Measurements from ENCODE around the gene LRP8. TPM values are rescaled to one million over a fixed set of nuclear protein-coding genes. Genes with fewer than 3 reads are reported as not detected.

LRP8 gene
- polyA plus RNA-seq (2013, experiment 1 of 2), result 17.9 TPM
- polyA plus RNA-seq (2013, experiment 2 of 2), result 15.1 TPM

GRCh38 chr1:53328009-53328461 is at the start of gene LRP8:
Gene LRP8 (minus strand): TSS chr1:53328070. CDS start chr1:53327912, 158 bp downstream.
- WGBS, 2 experiments (ENCODE audit: insufficient coverage in 2 of 2), result 0% methylated on average over 16 to 36 of the region's 47 CpGs

GRCh38 chr1:53377438-53377841 is 49.6 kb upstream of the LRP8 start:
- H3K9me3 ChIP-seq (ENCODE audit: control insufficient read depth, low read length), result no peaks in the 10 kb centered on the region
- 92 to 93% methylated on average over 11 to 13 of the region's 13 CpGs for WGBS, 2 experiments (ENCODE audit: insufficient coverage in 2 of 2)
- no peaks in the 10 kb centered on the region for H3K4me1 ChIP-seq (ENCODE audit: control insufficient read depth, insufficient read depth, low read length, poor library complexity, severe bottlenecking)
- no peak overlapping the region for H3K4me3 ChIP-seq (ENCODE audit: extremely low read depth, insufficient read depth, low read length, poor library complexity, severe bottlenecking)
- no peak overlapping the region for H3K27ac ChIP-seq (ENCODE audit: low read depth, low read length, severe bottlenecking)
- no peaks in the 10 kb centered on the region for H3K36me3 ChIP-seq (ENCODE audit: control insufficient read depth, insufficient read depth, low read length)

More at GRCh38 chr1:53328009-53328461, at the start of gene LRP8:
- Histone ChIP-seq H3K4me1 (ENCODE audit: control insufficient read depth, insufficient read depth, low read length, poor library complexity, severe bottlenecking) (peaks cover 5% of the 10 kb centered on the region), H3K4me3 (ENCODE audit: extremely low read depth, insufficient read depth, low read length, poor library complexity, severe bottlenecking) (peak within 1 kb of the TSS; percentile 69), H3K27ac (ENCODE audit: low read depth, low read length, severe bottlenecking) (peak within 1 kb of the TSS; percentile 24), H3K9me3 (ENCODE audit: control insufficient read depth, low read length) (no peaks in the 10 kb centered on the region), H3K36me3 (ENCODE audit: control insufficient read depth, insufficient read depth, low read length) (peaks cover 23% of the 10 kb centered on the region)

- Histone ChIP-seq H3K4me3 (ENCODE audit: extremely low read depth, insufficient read depth, low read length, poor library complexity, severe bottlenecking) (no peak overlapping the region), H3K36me3 (ENCODE audit: control insufficient read depth, insufficient read depth, low read length) (no peaks in the 10 kb centered on the region), H3K9me3 (ENCODE audit: control insufficient read depth, low read length) (no peaks in the 10 kb centered on the region), H3K4me1 (ENCODE audit: control insufficient read depth, insufficient read depth, low read length, poor library complexity, severe bottlenecking) (no peaks in the 10 kb centered on the region), H3K27ac (ENCODE audit: low read depth, low read length, severe bottlenecking) (no peak overlapping the region)
- 72% methylated on average over 5 to 7 of the region's 14 CpGs for WGBS, 2 experiments (ENCODE audit: insufficient coverage in 2 of 2)
Observed at GRCh38 chr1:53376742-53377437, 49.0 kb upstream of the LRP8 start.

GRCh38 chr1:53376041-53376461 is 48.2 kb upstream of the LRP8 start:
- H3K27ac ChIP-seq (ENCODE audit: low read depth, low read length, severe bottlenecking), result no peak overlapping the region
- WGBS, 2 experiments (ENCODE audit: insufficient coverage in 2 of 2), result 66 to 68% methylated on average over 5 to 11 of the region's 14 CpGs
- H3K36me3 ChIP-seq (ENCODE audit: control insufficient read depth, insufficient read depth, low read length), result no peaks in the 10 kb centered on the region
- H3K9me3 ChIP-seq (ENCODE audit: control insufficient read depth, low read length), result no peaks in the 10 kb centered on the region
- H3K4me1 ChIP-seq (ENCODE audit: control insufficient read depth, insufficient read depth, low read length, poor library complexity, severe bottlenecking), result no peaks in the 10 kb centered on the region
- no peak overlapping the region for H3K4me3 ChIP-seq (ENCODE audit: extremely low read depth, insufficient read depth, low read length, poor library complexity, severe bottlenecking)

GRCh38 chr1:53375440-53375839 is 47.6 kb upstream of the LRP8 start:
- H3K4me3 ChIP-seq (ENCODE audit: extremely low read depth, insufficient read depth, low read length, poor library complexity, severe bottlenecking), result no peak overlapping the region
- no peaks in the 10 kb centered on the region for H3K36me3 ChIP-seq (ENCODE audit: control insufficient read depth, insufficient read depth, low read length)
- H3K9me3 ChIP-seq (ENCODE audit: control insufficient read depth, low read length), result no peaks in the 10 kb centered on the region
- H3K4me1 ChIP-seq (ENCODE audit: control insufficient read depth, insufficient read depth, low read length, poor library complexity, severe bottlenecking), result no peaks in the 10 kb centered on the region
- 88% methylated on average over 10 to 13 of the region's 13 CpGs for WGBS, 2 experiments (ENCODE audit: insufficient coverage in 2 of 2)
- H3K27ac ChIP-seq (ENCODE audit: low read depth, low read length, severe bottlenecking), result no peak overlapping the region

- 88 to 92% methylated on average over 3 to 11 of the region's 11 CpGs for WGBS, 2 experiments (ENCODE audit: insufficient coverage in 2 of 2)
- H3K4me3 ChIP-seq (ENCODE audit: extremely low read depth, insufficient read depth, low read length, poor library complexity, severe bottlenecking), result no peak overlapping the region
- no peaks in the 10 kb centered on the region for H3K36me3 ChIP-seq (ENCODE audit: control insufficient read depth, insufficient read depth, low read length)
- H3K27ac ChIP-seq (ENCODE audit: low read depth, low read length, severe bottlenecking), result no peak overlapping the region
- H3K9me3 ChIP-seq (ENCODE audit: control insufficient read depth, low read length), result no peaks in the 10 kb centered on the region
- no peaks in the 10 kb centered on the region for H3K4me1 ChIP-seq (ENCODE audit: control insufficient read depth, insufficient read depth, low read length, poor library complexity, severe bottlenecking)
Observed at GRCh38 chr1:53373246-53373645, 45.4 kb upstream of the LRP8 start.

GRCh38 chr1:53372501-53372951 is 44.7 kb upstream of the LRP8 start:
- WGBS, 2 experiments (ENCODE audit: insufficient coverage in 2 of 2), result 89 to 95% methylated on average over 5 of the region's 6 CpGs
- Histone ChIP-seq H3K36me3 (ENCODE audit: control insufficient read depth, insufficient read depth, low read length) (no peaks in the 10 kb centered on the region), H3K27ac (ENCODE audit: low read depth, low read length, severe bottlenecking) (no peak overlapping the region), H3K4me1 (ENCODE audit: control insufficient read depth, insufficient read depth, low read length, poor library complexity, severe bottlenecking) (no peaks in the 10 kb centered on the region), H3K4me3 (ENCODE audit: extremely low read depth, insufficient read depth, low read length, poor library complexity, severe bottlenecking) (no peak overlapping the region), H3K9me3 (ENCODE audit: control insufficient read depth, low read length) (no peaks in the 10 kb centered on the region)

- 91 to 92% methylated on average over 5 of the region's 5 CpGs for WGBS, 2 experiments (ENCODE audit: insufficient coverage in 2 of 2)
- Histone ChIP-seq H3K4me1 (ENCODE audit: control insufficient read depth, insufficient read depth, low read length, poor library complexity, severe bottlenecking) (no peaks in the 10 kb centered on the region), H3K27ac (ENCODE audit: low read depth, low read length, severe bottlenecking) (no peak overlapping the region), H3K9me3 (ENCODE audit: control insufficient read depth, low read length) (no peaks in the 10 kb centered on the region), H3K36me3 (ENCODE audit: control insufficient read depth, insufficient read depth, low read length) (no peaks in the 10 kb centered on the region), H3K4me3 (ENCODE audit: extremely low read depth, insufficient read depth, low read length, poor library complexity, severe bottlenecking) (no peak overlapping the region)
Observed at GRCh38 chr1:53371851-53372250, 44.0 kb upstream of the LRP8 start.

- 50 to 53% methylated on average over 9 to 15 of the region's 15 CpGs for WGBS, 2 experiments (ENCODE audit: insufficient coverage in 2 of 2)
- no peak overlapping the region for H3K27ac ChIP-seq (ENCODE audit: low read depth, low read length, severe bottlenecking)
- H3K9me3 ChIP-seq (ENCODE audit: control insufficient read depth, low read length), result no peaks in the 10 kb centered on the region
- H3K4me1 ChIP-seq (ENCODE audit: control insufficient read depth, insufficient read depth, low read length, poor library complexity, severe bottlenecking), result no peaks in the 10 kb centered on the region
- no peaks in the 10 kb centered on the region for H3K36me3 ChIP-seq (ENCODE audit: control insufficient read depth, insufficient read depth, low read length)
- no peak overlapping the region for H3K4me3 ChIP-seq (ENCODE audit: extremely low read depth, insufficient read depth, low read length, poor library complexity, severe bottlenecking)
Observed at GRCh38 chr1:53371121-53371666, 43.3 kb upstream of the LRP8 start.

GRCh38 chr1:53370369-53370961 is 42.6 kb upstream of the LRP8 start:
- Histone ChIP-seq H3K4me1 (ENCODE audit: control insufficient read depth, insufficient read depth, low read length, poor library complexity, severe bottlenecking) (no peaks in the 10 kb centered on the region), H3K9me3 (ENCODE audit: control insufficient read depth, low read length) (no peaks in the 10 kb centered on the region), H3K36me3 (ENCODE audit: control insufficient read depth, insufficient read depth, low read length) (no peaks in the 10 kb centered on the region), H3K27ac (ENCODE audit: low read depth, low read length, severe bottlenecking) (no peak overlapping the region), H3K4me3 (ENCODE audit: extremely low read depth, insufficient read depth, low read length, poor library complexity, severe bottlenecking) (no peak overlapping the region)
- WGBS, 2 experiments (ENCODE audit: insufficient coverage in 2 of 2), result 85 to 91% methylated on average over 9 of the region's 9 CpGs

GRCh38 chr1:53369761-53370160 is 41.9 kb upstream of the LRP8 start:
- Histone ChIP-seq H3K4me3 (ENCODE audit: extremely low read depth, insufficient read depth, low read length, poor library complexity, severe bottlenecking) (no peak overlapping the region), H3K27ac (ENCODE audit: low read depth, low read length, severe bottlenecking) (no peak overlapping the region), H3K4me1 (ENCODE audit: control insufficient read depth, insufficient read depth, low read length, poor library complexity, severe bottlenecking) (no peaks in the 10 kb centered on the region), H3K9me3 (ENCODE audit: control insufficient read depth, low read length) (no peaks in the 10 kb centered on the region), H3K36me3 (ENCODE audit: control insufficient read depth, insufficient read depth, low read length) (no peaks in the 10 kb centered on the region)
- 82 to 100% methylated on average over 2 of the region's 2 CpGs for WGBS, 2 experiments (ENCODE audit: insufficient coverage in 2 of 2)

All from mesodermal cell (in vitro differentiated cells).